DND-41 (cell line): Measurements from ENCODE around the gene RIN3.

ENCODE experiments used
- ATAC-seq: fragments of 200-7000 bp; cut with Tn5 transposase; 3 replicates; pipeline ENCODE4 v1.9.1; 2021; ENCODE audit warnings: low read depth; ENCODE audit not compliant: insufficient read depth
- DNase-seq: peaks from one replicate; pipeline ENCODE4 v3.0.0-alpha.2; 2020
- H2AFZ ChIP-seq: 2 replicates; pipeline ENCODE4 v1.6.0; 2012; ENCODE audit warnings: low read depth, low read length
- H3K27ac ChIP-seq: 2 replicates; pipeline ENCODE4 v1.5.1; 2012; ENCODE audit warnings: low read length, inconsistent platforms
- H3K27me3 ChIP-seq: fragments of 200-600 bp; sonication (generic); 2 replicates; pipeline ENCODE4 v1.6.0; 2012; ENCODE audit warnings: low read length, mild to moderate bottlenecking, inconsistent platforms; ENCODE audit not compliant: insufficient read depth, poor library complexity
- H3K36me3 ChIP-seq: 2 replicates; pipeline ENCODE4 v1.5.1; 2012; ENCODE audit warnings: low read length, inconsistent platforms; ENCODE audit not compliant: insufficient read depth
- H3K4me1 ChIP-seq: 2 replicates; pipeline ENCODE4 v1.5.1; 2012; ENCODE audit warnings: mild to moderate bottlenecking, low read length; ENCODE audit not compliant: insufficient read depth
- H3K4me2 ChIP-seq: 2 replicates; pipeline ENCODE4 v1.6.0; 2012; ENCODE audit warnings: mild to moderate bottlenecking, moderate library complexity, low read length, inconsistent platforms; ENCODE audit not compliant: insufficient read depth
- H3K4me3 ChIP-seq, 2 experiments: fragments of 200-600 bp in 1 of 2; shearing (Covaris generic) in 1 of 2; 2 replicates each; pipeline ENCODE4 v1.5.1; 2012 to 2016; ENCODE audit warnings: inconsistent platforms in 2 of 2, low read length in 2 of 2, mild to moderate bottlenecking in 2 of 2, low read depth in 1 of 2, moderate library complexity in 1 of 2
- H3K79me2 ChIP-seq: 2 replicates; pipeline ENCODE4 v1.6.0; 2012; ENCODE audit warnings: low read length, inconsistent platforms; ENCODE audit not compliant: insufficient read depth
- H3K9ac ChIP-seq: 2 replicates; pipeline ENCODE4 v1.6.0; 2012; ENCODE audit warnings: low read depth, mild to moderate bottlenecking, inconsistent platforms, low read length, moderate library complexity
- H3K9me3 ChIP-seq: 2 replicates; pipeline ENCODE4 v1.5.1; 2012; ENCODE audit warnings: low read length, moderate library complexity, mild to moderate bottlenecking, inconsistent platforms; ENCODE audit not compliant: insufficient read depth, severe bottlenecking
- H4K20me1 ChIP-seq: 2 replicates; pipeline ENCODE4 v1.6.0; 2012; ENCODE audit warnings: low read length; ENCODE audit not compliant: insufficient read depth
- CTCF ChIP-seq: IDR thresholded peaks from 2 replicates; pipeline ENCODE4 v1.5.1; 2012; ENCODE audit warnings: borderline replicate concordance, low read length, moderate library complexity, mild to moderate bottlenecking; ENCODE audit not compliant: poor library complexity, severe bottlenecking; ENCODE audit errors: extremely low read depth
- EZH2 ChIP-seq: IDR thresholded peaks from 3 replicates; pipeline ENCODE4 v1.6.1; 2012; ENCODE audit warnings: borderline replicate concordance, low read depth, mild to moderate bottlenecking, moderate library complexity, low read length, inconsistent platforms; ENCODE audit not compliant: severe bottlenecking

Gene RIN3

GRCh38 chr14:92538412-92538985 lies 24.9 kb downstream of the RIN3 start:
- Histone ChIP-seq H2AFZ (no peak overlapping the region), H3K36me3 (no peaks in the 10 kb centered on the region), H4K20me1 (no peaks in the 10 kb centered on the region), H3K4me2 (no peak overlapping the region), H3K79me2 (no peaks in the 10 kb centered on the region), H3K9me3 (no peaks in the 10 kb centered on the region), H3K4me1 (no peaks in the 10 kb centered on the region), H3K9ac (no peak overlapping the region), H3K27ac (no peak overlapping the region), H3K4me3 (no peak overlapping the region), H3K27me3 (no peaks in the 10 kb centered on the region)
- TF ChIP-seq EZH2 (no peak), CTCF (no peak)
- ATAC-seq: no peak
- no peak for DNase-seq

GRCh38 chr14:92539419-92539818 lies 25.8 kb downstream of the RIN3 start:
- Histone ChIP-seq H3K9ac (no peak overlapping the region), H3K4me2 (no peak overlapping the region), H3K9me3 (no peaks in the 10 kb centered on the region), H3K4me3 (no peak overlapping the region), H4K20me1 (no peaks in the 10 kb centered on the region), H3K79me2 (no peaks in the 10 kb centered on the region), H2AFZ (no peak overlapping the region), H3K36me3 (no peaks in the 10 kb centered on the region), H3K27me3 (no peaks in the 10 kb centered on the region), H3K4me1 (no peaks in the 10 kb centered on the region), H3K27ac (no peak overlapping the region)
- TF ChIP-seq CTCF: no peak
- TF ChIP-seq EZH2: no peak
- ATAC-seq (no peak), DNase-seq (no peak)

- Histone ChIP-seq H3K4me1 (no peaks in the 10 kb centered on the region), H2AFZ (no peak overlapping the region), H3K36me3 (no peaks in the 10 kb centered on the region), H3K4me2 (no peak overlapping the region), H3K27me3 (no peaks in the 10 kb centered on the region), H3K9me3 (no peaks in the 10 kb centered on the region), H3K9ac (no peak overlapping the region), H3K4me3 (no peak overlapping the region), H3K27ac (no peak overlapping the region), H3K79me2 (no peaks in the 10 kb centered on the region), H4K20me1 (no peaks in the 10 kb centered on the region)
- TF ChIP-seq CTCF (no peak), EZH2 (no peak)
- ATAC-seq (no peak), DNase-seq (no peak)
Observed at GRCh38 chr14:92539875-92540274, 26.3 kb downstream of the RIN3 start.
